ENCODE results near the gene LYPD4.

- TF ChIP-seq CTCF (IDR thresholded peaks at IDR 0.05) (no peak), POLR2AphosphoS5 (IDR thresholded peaks at IDR 0.05) (no peak)
Observed at GRCh38 chr19:41862445-41862986, 18.0 kb upstream of the LYPD4 start.
